ENCODE results near the gene RAMP3. TPM values are rescaled to one million over a fixed set of nuclear protein-coding genes. Genes with fewer than 3 reads are reported as not detected.

Gene RAMP3
- total and polyA plus RNA-seq, 10 of the 15 experiments (the other 5 are each of a cell fraction or from before 2014, with no cell fraction given), result not detected

DNA sequence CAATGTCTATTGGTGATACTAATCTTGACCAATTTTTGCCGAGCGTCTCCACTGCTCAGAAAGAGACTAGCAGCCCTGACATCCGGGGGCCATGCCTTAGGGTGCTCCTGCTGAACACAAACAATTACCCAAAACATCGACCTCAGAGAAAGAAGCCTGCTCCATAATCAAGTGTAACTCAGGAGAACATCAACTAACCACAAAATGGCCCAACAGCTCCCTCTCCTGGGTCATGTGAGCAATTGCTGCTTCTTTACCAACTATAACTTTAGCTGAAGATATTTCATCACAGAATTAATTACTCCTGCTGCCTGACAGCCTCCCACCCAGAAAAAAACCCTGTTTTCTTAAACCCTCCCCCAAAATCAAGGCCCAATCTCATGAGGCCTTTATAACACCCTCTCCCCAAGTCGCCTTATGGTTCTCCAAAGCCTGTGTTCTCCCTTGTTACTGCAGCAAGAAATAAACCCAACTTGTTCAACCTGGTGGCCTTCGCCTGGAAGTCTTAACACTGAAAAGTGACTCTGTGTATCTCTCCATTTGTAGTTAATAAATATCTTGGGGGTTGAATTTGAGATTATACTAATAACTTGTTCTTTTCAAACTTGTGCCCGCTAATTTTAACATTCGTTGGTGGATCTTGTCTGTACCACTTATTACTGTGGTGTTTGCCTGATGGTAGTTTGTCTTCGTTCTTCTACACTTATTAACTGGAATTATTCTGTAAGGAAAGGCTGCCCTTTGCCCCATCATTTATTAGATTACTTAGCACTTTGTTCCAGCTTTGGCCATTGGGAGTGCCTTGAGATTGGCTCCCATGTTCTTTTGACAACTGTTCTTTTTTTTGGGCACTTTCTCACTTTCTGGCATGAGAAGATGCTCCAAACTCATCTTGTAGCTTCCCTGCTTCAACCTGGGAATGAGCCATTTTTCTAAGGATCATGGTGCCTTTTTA, 21.2 kb upstream of the RAMP3 start (continued):
- TF ChIP-seq, protein P1, sequence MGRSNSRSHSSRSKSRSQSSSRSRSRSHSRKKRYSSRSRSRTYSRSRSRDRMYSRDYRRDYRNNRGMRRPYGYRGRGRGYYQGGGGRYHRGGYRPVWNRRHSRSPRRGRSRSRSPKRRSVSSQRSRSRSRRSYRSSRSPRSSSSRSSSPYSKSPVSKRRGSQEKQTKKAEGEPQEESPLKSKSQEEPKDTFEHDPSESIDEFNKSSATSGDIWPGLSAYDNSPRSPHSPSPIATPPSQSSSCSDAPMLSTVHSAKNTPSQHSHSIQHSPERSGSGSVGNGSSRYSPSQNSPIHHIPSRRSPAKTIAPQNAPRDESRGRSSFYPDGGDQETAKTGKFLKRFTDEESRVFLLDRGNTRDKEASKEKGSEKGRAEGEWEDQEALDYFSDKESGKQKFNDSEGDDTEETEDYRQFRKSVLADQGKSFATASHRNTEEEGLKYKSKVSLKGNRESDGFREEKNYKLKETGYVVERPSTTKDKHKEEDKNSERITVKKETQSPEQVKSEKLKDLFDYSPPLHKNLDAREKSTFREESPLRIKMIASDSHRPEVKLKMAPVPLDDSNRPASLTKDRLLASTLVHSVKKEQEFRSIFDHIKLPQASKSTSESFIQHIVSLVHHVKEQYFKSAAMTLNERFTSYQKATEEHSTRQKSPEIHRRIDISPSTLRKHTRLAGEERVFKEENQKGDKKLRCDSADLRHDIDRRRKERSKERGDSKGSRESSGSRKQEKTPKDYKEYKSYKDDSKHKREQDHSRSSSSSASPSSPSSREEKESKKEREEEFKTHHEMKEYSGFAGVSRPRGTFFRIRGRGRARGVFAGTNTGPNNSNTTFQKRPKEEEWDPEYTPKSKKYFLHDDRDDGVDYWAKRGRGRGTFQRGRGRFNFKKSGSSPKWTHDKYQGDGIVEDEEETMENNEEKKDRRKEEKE (IDR thresholded peaks at IDR 0.05), result no peak
- peak; percentile 91 for TF ChIP-seq SMC3 (IDR thresholded peaks at IDR 0.05; ENCODE audit: borderline replicate concordance, low read length)
- peak; percentile 66 for TF ChIP-seq CBFB (IDR thresholded peaks at IDR 0.05; ENCODE audit: low read depth)
- no peak for TF ChIP-seq NFIC (IDR thresholded peaks at IDR 0.05; ENCODE audit: low read depth, low read length)
- TF ChIP-seq EP300 (IDR thresholded peaks at IDR 0.05; ENCODE audit: borderline replicate concordance in 1 of 2, control insufficient read depth in 1 of 2, low read depth in 2 of 2, low read length in 2 of 2), result no peak
- TF ChIP-seq SP1 (IDR thresholded peaks at IDR 0.05; ENCODE audit: low read depth, low read length), result no peak
- TF ChIP-seq, protein P2, sequence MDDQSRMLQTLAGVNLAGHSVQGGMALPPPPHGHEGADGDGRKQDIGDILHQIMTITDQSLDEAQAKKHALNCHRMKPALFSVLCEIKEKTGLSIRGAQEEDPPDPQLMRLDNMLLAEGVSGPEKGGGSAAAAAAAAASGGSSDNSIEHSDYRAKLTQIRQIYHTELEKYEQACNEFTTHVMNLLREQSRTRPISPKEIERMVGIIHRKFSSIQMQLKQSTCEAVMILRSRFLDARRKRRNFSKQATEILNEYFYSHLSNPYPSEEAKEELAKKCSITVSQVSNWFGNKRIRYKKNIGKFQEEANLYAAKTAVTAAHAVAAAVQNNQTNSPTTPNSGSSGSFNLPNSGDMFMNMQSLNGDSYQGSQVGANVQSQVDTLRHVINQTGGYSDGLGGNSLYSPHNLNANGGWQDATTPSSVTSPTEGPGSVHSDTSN (IDR thresholded peaks at IDR 0.05; ENCODE audit: insufficient replicate concordance, low read depth, low read length), result no peak
- TF ChIP-seq HCFC1 (IDR thresholded peaks at IDR 0.05; ENCODE audit: low read length), result no peak
- TF ChIP-seq, protein P3, sequence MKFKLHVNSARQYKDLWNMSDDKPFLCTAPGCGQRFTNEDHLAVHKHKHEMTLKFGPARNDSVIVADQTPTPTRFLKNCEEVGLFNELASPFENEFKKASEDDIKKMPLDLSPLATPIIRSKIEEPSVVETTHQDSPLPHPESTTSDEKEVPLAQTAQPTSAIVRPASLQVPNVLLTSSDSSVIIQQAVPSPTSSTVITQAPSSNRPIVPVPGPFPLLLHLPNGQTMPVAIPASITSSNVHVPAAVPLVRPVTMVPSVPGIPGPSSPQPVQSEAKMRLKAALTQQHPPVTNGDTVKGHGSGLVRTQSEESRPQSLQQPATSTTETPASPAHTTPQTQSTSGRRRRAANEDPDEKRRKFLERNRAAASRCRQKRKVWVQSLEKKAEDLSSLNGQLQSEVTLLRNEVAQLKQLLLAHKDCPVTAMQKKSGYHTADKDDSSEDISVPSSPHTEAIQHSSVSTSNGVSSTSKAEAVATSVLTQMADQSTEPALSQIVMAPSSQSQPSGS (IDR thresholded peaks at IDR 0.05; ENCODE audit: low read length), result no peak
- no peak for TF ChIP-seq RBBP5 (conservative IDR thresholded peaks at IDR 0.05)
- TF ChIP-seq, protein P4, sequence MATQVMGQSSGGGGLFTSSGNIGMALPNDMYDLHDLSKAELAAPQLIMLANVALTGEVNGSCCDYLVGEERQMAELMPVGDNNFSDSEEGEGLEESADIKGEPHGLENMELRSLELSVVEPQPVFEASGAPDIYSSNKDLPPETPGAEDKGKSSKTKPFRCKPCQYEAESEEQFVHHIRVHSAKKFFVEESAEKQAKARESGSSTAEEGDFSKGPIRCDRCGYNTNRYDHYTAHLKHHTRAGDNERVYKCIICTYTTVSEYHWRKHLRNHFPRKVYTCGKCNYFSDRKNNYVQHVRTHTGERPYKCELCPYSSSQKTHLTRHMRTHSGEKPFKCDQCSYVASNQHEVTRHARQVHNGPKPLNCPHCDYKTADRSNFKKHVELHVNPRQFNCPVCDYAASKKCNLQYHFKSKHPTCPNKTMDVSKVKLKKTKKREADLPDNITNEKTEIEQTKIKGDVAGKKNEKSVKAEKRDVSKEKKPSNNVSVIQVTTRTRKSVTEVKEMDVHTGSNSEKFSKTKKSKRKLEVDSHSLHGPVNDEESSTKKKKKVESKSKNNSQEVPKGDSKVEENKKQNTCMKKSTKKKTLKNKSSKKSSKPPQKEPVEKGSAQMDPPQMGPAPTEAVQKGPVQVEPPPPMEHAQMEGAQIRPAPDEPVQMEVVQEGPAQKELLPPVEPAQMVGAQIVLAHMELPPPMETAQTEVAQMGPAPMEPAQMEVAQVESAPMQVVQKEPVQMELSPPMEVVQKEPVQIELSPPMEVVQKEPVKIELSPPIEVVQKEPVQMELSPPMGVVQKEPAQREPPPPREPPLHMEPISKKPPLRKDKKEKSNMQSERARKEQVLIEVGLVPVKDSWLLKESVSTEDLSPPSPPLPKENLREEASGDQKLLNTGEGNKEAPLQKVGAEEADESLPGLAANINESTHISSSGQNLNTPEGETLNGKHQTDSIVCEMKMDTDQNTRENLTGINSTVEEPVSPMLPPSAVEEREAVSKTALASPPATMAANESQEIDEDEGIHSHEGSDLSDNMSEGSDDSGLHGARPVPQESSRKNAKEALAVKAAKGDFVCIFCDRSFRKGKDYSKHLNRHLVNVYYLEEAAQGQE (IDR thresholded peaks at IDR 0.05; ENCODE audit: low read depth, low read length), result no peak
- no peak for TF ChIP-seq NR2C2 (IDR thresholded peaks at IDR 0.05; ENCODE audit: borderline replicate concordance, control insufficient read depth, insufficient read length, low read depth)
- no peak for TF ChIP-seq HDAC6 (IDR thresholded peaks at IDR 0.05; ENCODE audit: unreplicated experiment)
- TF ChIP-seq RB1 (IDR thresholded peaks at IDR 0.05; ENCODE audit: borderline replicate concordance), result 0 out of 2 replicates have a peak, but pooled peaks have one; percentile 54
- TF ChIP-seq, protein P5, sequence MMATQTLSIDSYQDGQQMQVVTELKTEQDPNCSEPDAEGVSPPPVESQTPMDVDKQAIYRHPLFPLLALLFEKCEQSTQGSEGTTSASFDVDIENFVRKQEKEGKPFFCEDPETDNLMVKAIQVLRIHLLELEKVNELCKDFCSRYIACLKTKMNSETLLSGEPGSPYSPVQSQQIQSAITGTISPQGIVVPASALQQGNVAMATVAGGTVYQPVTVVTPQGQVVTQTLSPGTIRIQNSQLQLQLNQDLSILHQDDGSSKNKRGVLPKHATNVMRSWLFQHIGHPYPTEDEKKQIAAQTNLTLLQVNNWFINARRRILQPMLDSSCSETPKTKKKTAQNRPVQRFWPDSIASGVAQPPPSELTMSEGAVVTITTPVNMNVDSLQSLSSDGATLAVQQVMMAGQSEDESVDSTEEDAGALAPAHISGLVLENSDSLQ (IDR thresholded peaks at IDR 0.05), result 0 out of 2 replicates have a peak, but pooled peaks have one; percentile 34
- TF ChIP-seq NFXL1 (IDR thresholded peaks at IDR 0.05; ENCODE audit: borderline replicate concordance), result no peak
- TF ChIP-seq JUNB (IDR thresholded peaks at IDR 0.05), result no peak

Data from GM12878 (cell line).